ENCODE results near the gene SLC27A5. TPM values are rescaled to one million over a fixed set of nuclear protein-coding genes. Genes with fewer than 3 reads are reported as not detected.
A peak's percentile ranks its signal among the peaks of the same experiment; 100 is the strongest.
"Not testable (repeated sequence)": the region's sequence is repeated elsewhere in the genome, so short reads cannot be mapped to it uniquely, and the experiment has no call there.

SLC27A5 gene
- total RNA-seq, 1 experiment from 2014 or later, result 17.1 TPM

- no peak overlapping the region for H2AK5ac ChIP-seq (ENCODE audit: insufficient read length, low read length)
- H3K4ac ChIP-seq (ENCODE audit: low read depth, low read length), result no peak overlapping the region
- Mint-ChIP-seq H3K9me3 (peaks cover 29 to 32% of the 10 kb centered on the region in 2 experiments), H3K27ac (no peak overlapping the region), H3K4me1 (peaks cover 12 to 13% of the 10 kb centered on the region in 2 experiments), H3K27me3 (ENCODE audit: low read depth) (peaks cover 59% of the 10 kb centered on the region), H3K36me3 (ENCODE audit: insufficient read depth in 1 of 3, low read depth in 3 of 3) (peaks cover 3 to 10% (median 4%) of the 10 kb centered on the region in 3 experiments; a peak in 5 of 7 replicates), H3K4me3 (peak overlapping the region; percentile 71 to 84)
- no peak overlapping the region for H4K8ac ChIP-seq (replicated peaks; ENCODE audit: insufficient read length, low read depth, low read length)
- H3K23ac ChIP-seq (ENCODE audit: insufficient read length, low read depth, low read length), result no peak overlapping the region
- no peak overlapping the region for H2BK120ac ChIP-seq (ENCODE audit: low read depth, low read length, poor library complexity, severe bottlenecking)
- H3K79me1 ChIP-seq (ENCODE audit: insufficient read depth, low read depth, low read length, poor library complexity, severe bottlenecking), result no peaks in the 10 kb centered on the region
- peaks cover 3% of the 10 kb centered on the region; the same call in 1 of the 2 replicates for H3K27me3 ChIP-seq (ENCODE audit: insufficient read depth, low read length)
- H3K9ac ChIP-seq (ENCODE audit: extremely low read depth, insufficient read length, low read length), result no peak overlapping the region
- no peak overlapping the region for H4K5ac ChIP-seq (ENCODE audit: insufficient read length, low read depth, low read length)
- no peak overlapping the region for H4K91ac ChIP-seq (ENCODE audit: insufficient read length, low read depth, low read length)
- H2BK15ac ChIP-seq (ENCODE audit: low read depth, low read length), result no peak overlapping the region
- H3T11ph ChIP-seq (ENCODE audit: low read length), result no peak overlapping the region
- no peak for DNase-seq
- no peak overlapping the region for H3K14ac ChIP-seq (ENCODE audit: insufficient read depth, low read length)
- no peaks in the 10 kb centered on the region for H3K79me2 ChIP-seq (ENCODE audit: insufficient read depth, low read length)
- H3K56ac ChIP-seq (ENCODE audit: insufficient read length, low read depth, low read length), result no peak overlapping the region
- peaks cover 4% of the 10 kb centered on the region for H3K9me3 ChIP-seq (ENCODE audit: control insufficient read depth, low read depth, low read length)
- no peak overlapping the region for H2BK12ac ChIP-seq (ENCODE audit: insufficient read length, low read depth, low read length)
- no peak overlapping the region for H3K18ac ChIP-seq (ENCODE audit: insufficient read length, low read depth, low read length)
- H4K20me1 ChIP-seq (ENCODE audit: control insufficient read depth, insufficient read depth, insufficient read length), result no peaks in the 10 kb centered on the region
- H2BK5ac ChIP-seq (ENCODE audit: insufficient read length, low read length), result no peak overlapping the region
- H2AFZ ChIP-seq (ENCODE audit: low read length), result peak overlapping the region; percentile 80
- TF ChIP-seq, protein P1, sequence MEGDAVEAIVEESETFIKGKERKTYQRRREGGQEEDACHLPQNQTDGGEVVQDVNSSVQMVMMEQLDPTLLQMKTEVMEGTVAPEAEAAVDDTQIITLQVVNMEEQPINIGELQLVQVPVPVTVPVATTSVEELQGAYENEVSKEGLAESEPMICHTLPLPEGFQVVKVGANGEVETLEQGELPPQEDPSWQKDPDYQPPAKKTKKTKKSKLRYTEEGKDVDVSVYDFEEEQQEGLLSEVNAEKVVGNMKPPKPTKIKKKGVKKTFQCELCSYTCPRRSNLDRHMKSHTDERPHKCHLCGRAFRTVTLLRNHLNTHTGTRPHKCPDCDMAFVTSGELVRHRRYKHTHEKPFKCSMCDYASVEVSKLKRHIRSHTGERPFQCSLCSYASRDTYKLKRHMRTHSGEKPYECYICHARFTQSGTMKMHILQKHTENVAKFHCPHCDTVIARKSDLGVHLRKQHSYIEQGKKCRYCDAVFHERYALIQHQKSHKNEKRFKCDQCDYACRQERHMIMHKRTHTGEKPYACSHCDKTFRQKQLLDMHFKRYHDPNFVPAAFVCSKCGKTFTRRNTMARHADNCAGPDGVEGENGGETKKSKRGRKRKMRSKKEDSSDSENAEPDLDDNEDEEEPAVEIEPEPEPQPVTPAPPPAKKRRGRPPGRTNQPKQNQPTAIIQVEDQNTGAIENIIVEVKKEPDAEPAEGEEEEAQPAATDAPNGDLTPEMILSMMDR (conservative IDR thresholded peaks at IDR 0.05), result no peak
- H3K27ac ChIP-seq (ENCODE audit: insufficient read length, low read depth, low read length), result no peak overlapping the region
- H2BK20ac ChIP-seq (ENCODE audit: low read depth, low read length, poor library complexity, severe bottlenecking), result no peak overlapping the region
- H3K23me2 ChIP-seq (ENCODE audit: insufficient read length, low read depth, low read length, poor library complexity, severe bottlenecking), result peaks cover 3% of the 10 kb centered on the region
- H3K4me1 ChIP-seq (ENCODE audit: insufficient read depth, low read length), result no peaks in the 10 kb centered on the region
- no CpG with 5 or more reads among the region's 11 CpGs for WGBS (ENCODE audit: extremely low coverage, insufficient read length, low lambda C conversion rate)
- peak overlapping the region; percentile 49 for H3K4me2 ChIP-seq (ENCODE audit: insufficient read depth, insufficient read length, low read length)
Measured at GRCh38 chr19:58450856-58451357, 60.9 kb downstream of the SLC27A5 start.

- H3K9me3 Mint-ChIP-seq, result peaks cover 29 to 32% of the 10 kb centered on the region in 2 experiments
- H3K27ac Mint-ChIP-seq; H4K5ac ChIP-seq (ENCODE audit: insufficient read length, low read depth, low read length); H4K8ac ChIP-seq (replicated peaks; ENCODE audit: insufficient read length, low read depth, low read length); H2AFZ ChIP-seq (ENCODE audit: low read length); H3K27me3 ChIP-seq (ENCODE audit: insufficient read depth, low read length); H3K4ac ChIP-seq (ENCODE audit: low read depth, low read length); H3K4me3 Mint-ChIP-seq; H3K14ac ChIP-seq (ENCODE audit: insufficient read depth, low read length); H3K79me1 ChIP-seq (ENCODE audit: insufficient read depth, low read depth, low read length, poor library complexity, severe bottlenecking); H3K23ac ChIP-seq (ENCODE audit: insufficient read length, low read depth, low read length); H3K56ac ChIP-seq (ENCODE audit: insufficient read length, low read depth, low read length); H3K27ac ChIP-seq (ENCODE audit: insufficient read length, low read depth, low read length); H4K91ac ChIP-seq (ENCODE audit: insufficient read length, low read depth, low read length); H3K9me3 ChIP-seq (ENCODE audit: control insufficient read depth, low read depth, low read length); H3T11ph ChIP-seq (ENCODE audit: low read length); H3K79me2 ChIP-seq (ENCODE audit: insufficient read depth, low read length); H3K9ac ChIP-seq (ENCODE audit: extremely low read depth, insufficient read length, low read length); H2BK12ac ChIP-seq (ENCODE audit: insufficient read length, low read depth, low read length); H3K4me2 ChIP-seq (ENCODE audit: insufficient read depth, insufficient read length, low read length); H2BK5ac ChIP-seq (ENCODE audit: insufficient read length, low read length); H3K18ac ChIP-seq (ENCODE audit: insufficient read length, low read depth, low read length); DNase-seq; H2BK20ac ChIP-seq (ENCODE audit: low read depth, low read length, poor library complexity, severe bottlenecking); H2BK120ac ChIP-seq (ENCODE audit: low read depth, low read length, poor library complexity, severe bottlenecking); H4K20me1 ChIP-seq (ENCODE audit: control insufficient read depth, insufficient read depth, insufficient read length); H2AK5ac ChIP-seq (ENCODE audit: insufficient read length, low read length); H2BK15ac ChIP-seq (ENCODE audit: low read depth, low read length); H3K4me1 ChIP-seq (ENCODE audit: insufficient read depth, low read length); H3K23me2 ChIP-seq (ENCODE audit: insufficient read length, low read depth, low read length, poor library complexity, severe bottlenecking): not testable (repeated sequence)
- no CpG with 5 or more reads among the region's 5 CpGs for WGBS (ENCODE audit: extremely low coverage, insufficient read length, low lambda C conversion rate)
- peaks cover 62% of the 10 kb centered on the region for H3K27me3 Mint-ChIP-seq (ENCODE audit: low read depth)
- H3K4me1 Mint-ChIP-seq, result peaks cover 12 to 13% of the 10 kb centered on the region in 2 experiments
- peaks cover 3 to 10% (median 4%) of the 10 kb centered on the region in 3 experiments; a peak in 5 of 7 replicates for H3K36me3 Mint-ChIP-seq (ENCODE audit: insufficient read depth in 1 of 3, low read depth in 3 of 3)
Measured at GRCh38 chr19:58449980-58450379, 61.8 kb downstream of the SLC27A5 start.
